ENCODE results near the gene CALML5.

Gene CALML5

DNA sequence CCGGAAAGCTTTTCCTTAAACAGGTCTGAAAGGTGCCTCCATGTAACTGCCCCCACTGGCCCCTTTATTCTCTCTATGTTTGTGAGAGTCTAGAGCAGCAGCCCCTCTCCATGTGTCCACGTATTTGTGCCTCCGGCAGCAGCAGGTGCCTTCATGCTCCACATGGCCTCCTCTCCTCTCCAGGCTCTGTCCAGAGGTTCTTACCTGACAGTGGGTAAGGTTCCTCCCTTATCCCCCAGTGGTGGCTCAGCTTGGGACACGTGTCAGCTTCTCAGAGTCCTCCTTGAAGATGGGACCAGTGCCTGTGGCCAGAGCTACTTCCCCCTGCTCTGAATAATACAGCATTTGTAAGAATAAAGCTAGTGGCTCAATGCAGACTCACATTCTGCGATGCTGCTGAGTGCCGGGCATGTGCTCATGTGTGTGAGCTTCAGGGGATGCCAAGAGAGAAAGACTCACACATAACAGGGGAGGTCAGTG lies 33.3 kb upstream of the CALML5 start:
- Histone ChIP-seq H3K27ac (replicated peaks) (no peak overlapping the region), H3K27me3 (ENCODE audit: insufficient read depth, poor library complexity, severe bottlenecking) (no peaks in the 10 kb centered on the region), H3K4me3 (replicated peaks; ENCODE audit: insufficient read depth, low read length) (no peak overlapping the region)
- DNase-seq (ENCODE audit: low read depth in 1 of 2, low spot score in 1 of 2) = no peak
- TF ChIP-seq, protein P1, sequence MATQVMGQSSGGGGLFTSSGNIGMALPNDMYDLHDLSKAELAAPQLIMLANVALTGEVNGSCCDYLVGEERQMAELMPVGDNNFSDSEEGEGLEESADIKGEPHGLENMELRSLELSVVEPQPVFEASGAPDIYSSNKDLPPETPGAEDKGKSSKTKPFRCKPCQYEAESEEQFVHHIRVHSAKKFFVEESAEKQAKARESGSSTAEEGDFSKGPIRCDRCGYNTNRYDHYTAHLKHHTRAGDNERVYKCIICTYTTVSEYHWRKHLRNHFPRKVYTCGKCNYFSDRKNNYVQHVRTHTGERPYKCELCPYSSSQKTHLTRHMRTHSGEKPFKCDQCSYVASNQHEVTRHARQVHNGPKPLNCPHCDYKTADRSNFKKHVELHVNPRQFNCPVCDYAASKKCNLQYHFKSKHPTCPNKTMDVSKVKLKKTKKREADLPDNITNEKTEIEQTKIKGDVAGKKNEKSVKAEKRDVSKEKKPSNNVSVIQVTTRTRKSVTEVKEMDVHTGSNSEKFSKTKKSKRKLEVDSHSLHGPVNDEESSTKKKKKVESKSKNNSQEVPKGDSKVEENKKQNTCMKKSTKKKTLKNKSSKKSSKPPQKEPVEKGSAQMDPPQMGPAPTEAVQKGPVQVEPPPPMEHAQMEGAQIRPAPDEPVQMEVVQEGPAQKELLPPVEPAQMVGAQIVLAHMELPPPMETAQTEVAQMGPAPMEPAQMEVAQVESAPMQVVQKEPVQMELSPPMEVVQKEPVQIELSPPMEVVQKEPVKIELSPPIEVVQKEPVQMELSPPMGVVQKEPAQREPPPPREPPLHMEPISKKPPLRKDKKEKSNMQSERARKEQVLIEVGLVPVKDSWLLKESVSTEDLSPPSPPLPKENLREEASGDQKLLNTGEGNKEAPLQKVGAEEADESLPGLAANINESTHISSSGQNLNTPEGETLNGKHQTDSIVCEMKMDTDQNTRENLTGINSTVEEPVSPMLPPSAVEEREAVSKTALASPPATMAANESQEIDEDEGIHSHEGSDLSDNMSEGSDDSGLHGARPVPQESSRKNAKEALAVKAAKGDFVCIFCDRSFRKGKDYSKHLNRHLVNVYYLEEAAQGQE (IDR thresholded peaks at IDR 0.05; ENCODE audit: insufficient replicate concordance, low read depth) = no peak
- TF ChIP-seq, protein P2, sequence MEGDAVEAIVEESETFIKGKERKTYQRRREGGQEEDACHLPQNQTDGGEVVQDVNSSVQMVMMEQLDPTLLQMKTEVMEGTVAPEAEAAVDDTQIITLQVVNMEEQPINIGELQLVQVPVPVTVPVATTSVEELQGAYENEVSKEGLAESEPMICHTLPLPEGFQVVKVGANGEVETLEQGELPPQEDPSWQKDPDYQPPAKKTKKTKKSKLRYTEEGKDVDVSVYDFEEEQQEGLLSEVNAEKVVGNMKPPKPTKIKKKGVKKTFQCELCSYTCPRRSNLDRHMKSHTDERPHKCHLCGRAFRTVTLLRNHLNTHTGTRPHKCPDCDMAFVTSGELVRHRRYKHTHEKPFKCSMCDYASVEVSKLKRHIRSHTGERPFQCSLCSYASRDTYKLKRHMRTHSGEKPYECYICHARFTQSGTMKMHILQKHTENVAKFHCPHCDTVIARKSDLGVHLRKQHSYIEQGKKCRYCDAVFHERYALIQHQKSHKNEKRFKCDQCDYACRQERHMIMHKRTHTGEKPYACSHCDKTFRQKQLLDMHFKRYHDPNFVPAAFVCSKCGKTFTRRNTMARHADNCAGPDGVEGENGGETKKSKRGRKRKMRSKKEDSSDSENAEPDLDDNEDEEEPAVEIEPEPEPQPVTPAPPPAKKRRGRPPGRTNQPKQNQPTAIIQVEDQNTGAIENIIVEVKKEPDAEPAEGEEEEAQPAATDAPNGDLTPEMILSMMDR (IDR thresholded peaks at IDR 0.05; ENCODE audit: insufficient read depth, low read length) = no peak
- no peak for TF ChIP-seq SPI1 (IDR thresholded peaks at IDR 0.05; ENCODE audit: borderline replicate concordance, low read depth)
- no peak for TF ChIP-seq POLR2AphosphoS5 (IDR thresholded peaks at IDR 0.05; ENCODE audit: low read depth)

DNA sequence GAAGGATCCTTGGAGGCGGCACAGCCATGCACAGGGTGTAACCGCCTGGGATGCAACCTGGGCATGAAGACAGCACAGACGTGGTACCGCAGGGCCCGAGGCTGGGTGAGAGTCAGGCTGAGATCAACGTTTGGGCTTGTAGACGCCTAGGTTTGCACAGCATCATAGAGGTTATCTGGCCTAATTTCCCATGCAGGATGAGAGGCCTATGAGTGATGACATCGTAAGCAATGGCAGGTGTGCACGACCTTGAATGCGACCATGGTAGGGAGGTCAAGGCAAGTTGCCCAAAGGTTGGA lies 32.9 kb upstream of the CALML5 start:
- Histone ChIP-seq H3K4me3 (replicated peaks; ENCODE audit: insufficient read depth, low read length) (no peak overlapping the region), H3K27me3 (ENCODE audit: insufficient read depth, poor library complexity, severe bottlenecking) (no peaks in the 10 kb centered on the region), H3K27ac (replicated peaks) (no peak overlapping the region)
- TF ChIP-seq GABPA (IDR thresholded peaks at IDR 0.05; ENCODE audit: low read depth) (no peak), POLR2AphosphoS5 (IDR thresholded peaks at IDR 0.05; ENCODE audit: low read depth) (no peak), SPI1 (IDR thresholded peaks at IDR 0.05; ENCODE audit: borderline replicate concordance, low read depth) (no peak)
- TF ChIP-seq, protein P1 (IDR thresholded peaks at IDR 0.05; ENCODE audit: insufficient replicate concordance, low read depth) = no peak
- TF ChIP-seq, protein P2 (IDR thresholded peaks at IDR 0.05; ENCODE audit: insufficient read depth, low read length) = no peak
- DNase-seq (ENCODE audit: low read depth in 1 of 2, low spot score in 1 of 2) = no peak

DNA sequence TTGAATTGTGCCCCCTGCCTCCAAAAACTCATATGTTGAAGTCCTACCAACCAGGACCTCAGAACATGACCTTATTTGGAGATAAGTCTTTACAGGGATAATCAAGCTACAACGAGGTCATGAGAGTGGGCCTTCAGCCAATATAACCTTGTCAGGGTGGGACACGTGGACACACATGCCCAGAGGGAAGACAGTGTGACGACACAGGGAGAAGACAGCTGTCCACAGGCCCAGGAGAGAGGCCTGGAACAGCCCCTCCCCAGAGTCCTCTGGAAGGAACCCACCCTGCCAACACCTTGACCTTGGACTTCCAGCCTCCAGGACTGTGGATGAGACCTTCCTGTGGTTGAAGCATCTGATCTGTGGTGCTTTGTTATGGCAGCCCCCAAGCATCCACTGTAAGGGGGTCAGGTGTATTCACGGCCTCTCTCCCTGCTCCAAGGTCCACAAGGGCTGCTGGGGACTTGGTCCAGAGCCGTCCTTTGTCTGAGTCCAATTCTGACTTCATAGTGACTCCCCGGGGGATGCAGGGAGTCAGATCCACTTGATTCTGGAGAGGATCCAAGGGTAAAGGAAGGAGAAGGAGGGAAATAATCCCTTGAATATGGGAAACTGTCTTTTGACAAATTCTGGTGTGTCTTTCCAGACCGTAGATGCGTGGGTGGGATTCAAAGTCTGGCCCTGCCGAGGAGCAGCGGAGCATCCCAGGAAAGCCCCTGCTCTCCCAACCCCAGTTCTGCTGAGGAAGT lies 32.4 kb upstream of the CALML5 start:
- no peak for DNase-seq (ENCODE audit: low read depth in 1 of 2, low spot score in 1 of 2)
- no peaks in the 10 kb centered on the region for H3K27me3 ChIP-seq (ENCODE audit: insufficient read depth, poor library complexity, severe bottlenecking)
- TF ChIP-seq SPI1 (IDR thresholded peaks at IDR 0.05; ENCODE audit: borderline replicate concordance, low read depth) (no peak), POLR2AphosphoS5 (IDR thresholded peaks at IDR 0.05; ENCODE audit: low read depth) (no peak), GABPA (IDR thresholded peaks at IDR 0.05; ENCODE audit: low read depth) (no peak)
- TF ChIP-seq, protein P2 (IDR thresholded peaks at IDR 0.05; ENCODE audit: insufficient read depth, low read length) = no peak
- TF ChIP-seq, protein P1 (IDR thresholded peaks at IDR 0.05; ENCODE audit: insufficient replicate concordance, low read depth) = no peak
- no peak overlapping the region for H3K4me3 ChIP-seq (replicated peaks; ENCODE audit: insufficient read depth, low read length)
- no peak overlapping the region for H3K27ac ChIP-seq (replicated peaks)
